H1 (cell line): ENCODE data around the gene DCUN1D3. TPM values are rescaled to one million over a fixed set of nuclear protein-coding genes. Genes with fewer than 3 reads are reported as not detected.
A peak's percentile ranks its signal among the peaks of the same experiment; 100 is the strongest.

Experiments
- CTCF ChIA-PET: fragments of 300-600 bp; sonication (Branson Sonifier 250); formaldehyde crosslinking; loops from one replicate; lab custom pipeline; 2021; ENCODE audit not compliant: partially characterized antibody; lab: Charles Lee
- POLR2A ChIA-PET: fragments of 300-600 bp; sonication (Branson Sonifier 250); formaldehyde crosslinking; loops from one replicate; lab custom pipeline; 2021; ENCODE audit warnings: inconsistent platforms; ENCODE audit not compliant: partially characterized antibody; lab: Charles Lee
- DNase-seq, 2 experiments: peaks; one replicate each; pipeline versions ENCODE4 v3.0.0 to v3.0.0-alpha.2; 2010 to 2022; ENCODE audit warnings: low spot score in 2 of 2, low read depth in 1 of 2, mixed read lengths in 1 of 2
- FAIRE-seq: peaks from 2 replicates; lab custom pipeline; 2011; peaks lifted over from hg19 to GRCh38; lab: Jason Lieb, UNC
- H2AFZ ChIP-seq: 2 replicates; pipeline ENCODE4 v1.8.1; 2012; ENCODE audit warnings: low read length, inconsistent platforms
- H2AK5ac ChIP-seq: 2 replicates; pipeline ENCODE4 v1.6.1; 2013; ENCODE audit warnings: low read depth, low read length
- H2BK120ac ChIP-seq: replicated peaks from 2 replicates; pipeline ENCODE3; 2013; ENCODE audit warnings: low read depth, low read length, inconsistent platforms
- H2BK12ac ChIP-seq: 2 replicates; pipeline ENCODE4 v1.6.1; 2013; ENCODE audit warnings: low read depth, low read length
- H2BK15ac ChIP-seq: 2 replicates; pipeline ENCODE4 v1.6.1; 2013; ENCODE audit warnings: low read length
- H2BK20ac ChIP-seq: 2 replicates; pipeline ENCODE4 v1.6.1; 2013; ENCODE audit warnings: low read length
- H2BK5ac ChIP-seq: 2 replicates; pipeline ENCODE4 v1.6.1; 2013; ENCODE audit warnings: low read depth, low read length
- H3K14ac ChIP-seq: 2 replicates; pipeline ENCODE4 v1.6.1; 2013; ENCODE audit warnings: inconsistent platforms; ENCODE audit not compliant: insufficient read length
- H3K18ac ChIP-seq: 2 replicates; pipeline ENCODE4 v1.6.1; 2013; ENCODE audit warnings: low read length; ENCODE audit errors: extremely low read depth
- H3K23ac ChIP-seq: 2 replicates; pipeline ENCODE4 v1.6.1; 2013; ENCODE audit warnings: inconsistent platforms; ENCODE audit not compliant: insufficient read length
- H3K23me2 ChIP-seq: 2 replicates; pipeline ENCODE4 v1.6.1; 2013; ENCODE audit warnings: low read depth, low read length
- H3K27ac ChIP-seq: 2 replicates; pipeline ENCODE4 v1.6.1; 2011; ENCODE audit warnings: low read depth, low read length, inconsistent platforms
- H3K27me3 ChIP-seq, 4 experiments: replicated peaks in 1 of 4; 1 replicate in 1 of 4; 2 replicates in 3 of 4; pipeline versions ENCODE4 v1.6.1 to v1.8.1; 2011 to 2013; ENCODE audit warnings: low read length in 3 of 4, mild to moderate bottlenecking in 3 of 4, inconsistent platforms in 2 of 4, mixed read lengths in 2 of 4, moderate library complexity in 1 of 4; ENCODE audit not compliant: control insufficient read depth in 3 of 4, insufficient read depth in 3 of 4; ENCODE audit errors: extremely low read depth in 1 of 4
- H3K36me3 ChIP-seq, 4 experiments: 2 replicates each; pipeline versions ENCODE4 v1.6.1 to v1.8.1; 2011 to 2013; ENCODE audit warnings: mild to moderate bottlenecking in 4 of 4, low read length in 3 of 4, moderate library complexity in 2 of 4, control low read depth in 1 of 4, inconsistent platforms in 1 of 4; ENCODE audit not compliant: insufficient read depth in 4 of 4, control insufficient read depth in 2 of 4
- H3K4ac ChIP-seq: replicated peaks from 2 replicates; pipeline ENCODE3; 2013; ENCODE audit warnings: low read length, low read depth, mixed read lengths, inconsistent platforms; ENCODE audit not compliant: insufficient read length
- H3K4me1 ChIP-seq, 4 experiments: replicated peaks in 1 of 4; 1 replicate in 1 of 4; 2 replicates in 3 of 4; pipeline versions ENCODE4 v1.6.1 to v1.8.1; 2011 to 2013; ENCODE audit warnings: low read length in 3 of 4, inconsistent platforms in 2 of 4, mixed read lengths in 1 of 4; ENCODE audit not compliant: insufficient read depth in 4 of 4, control insufficient read depth in 3 of 4
- H3K4me2 ChIP-seq, 2 experiments: 2 replicates each; pipeline versions ENCODE4 v1.6.1 to v1.8.1; 2011 to 2013; ENCODE audit warnings: low read depth in 2 of 2, low read length in 2 of 2, control low read depth in 1 of 2, inconsistent platforms in 1 of 2, mild to moderate bottlenecking in 1 of 2; ENCODE audit not compliant: insufficient read depth in 1 of 2
- H3K4me3 ChIP-seq, 4 experiments: fragments of 200-600, 300-600 bp in 1 of 4; sonication (generic), shearing (Covaris generic), sonication (Bioruptor Twin) in 1 of 4; 2 replicates each; pipeline versions ENCODE4 v1.5.1 to v1.8.1; 2011 to 2016; ENCODE audit warnings: low read length in 4 of 4, low read depth in 3 of 4, control low read depth in 2 of 4, inconsistent platforms in 2 of 4, mild to moderate bottlenecking in 2 of 4, mixed read lengths in 1 of 4, moderate library complexity in 1 of 4; ENCODE audit not compliant: insufficient read depth in 2 of 4; ENCODE audit errors: extremely low read depth in 1 of 4
- H3K56ac ChIP-seq: replicated peaks from 2 replicates; pipeline ENCODE3; 2013; ENCODE audit warnings: low read depth, mild to moderate bottlenecking, mixed read lengths, low read length, inconsistent platforms; ENCODE audit not compliant: insufficient read length
- H3K79me1 ChIP-seq: 2 replicates; pipeline ENCODE4 v1.6.1; 2013; ENCODE audit warnings: low read depth, low read length, control low read depth
- H3K79me2 ChIP-seq, 2 experiments: 2 replicates each; pipeline versions ENCODE4 v1.6.1 to v1.8.1; 2012 to 2013; ENCODE audit warnings: low read length in 2 of 2, mild to moderate bottlenecking in 2 of 2, inconsistent platforms in 1 of 2; ENCODE audit not compliant: insufficient read depth in 2 of 2, control insufficient read depth in 1 of 2
- H3K9ac ChIP-seq, 4 experiments: replicated peaks in 1 of 4; 1 replicate in 1 of 4; 2 replicates in 3 of 4; pipeline versions ENCODE4 v1.6.1 to v1.8.1; 2011 to 2013; ENCODE audit warnings: low read depth in 3 of 4, low read length in 3 of 4, control low read depth in 2 of 4, mild to moderate bottlenecking in 2 of 4, moderate library complexity in 2 of 4, inconsistent platforms in 1 of 4; ENCODE audit errors: extremely low read depth in 1 of 4
- H3K9me3 ChIP-seq, 2 experiments: 2 replicates each; pipeline versions ENCODE4 v1.6.1 to v1.8.1; 2012 to 2013; ENCODE audit warnings: mild to moderate bottlenecking in 2 of 2, moderate library complexity in 2 of 2, control low read depth in 1 of 2, inconsistent platforms in 1 of 2, low read depth in 1 of 2, low read length in 1 of 2, mixed read lengths in 1 of 2; ENCODE audit not compliant: insufficient read depth in 2 of 2
- H4K20me1 ChIP-seq, 2 experiments: replicated peaks in 1 of 2; 2 replicates each; pipeline versions ENCODE3 to v1.8.1; 2011 to 2013; ENCODE audit warnings: inconsistent platforms in 2 of 2, low read length in 2 of 2, mild to moderate bottlenecking in 1 of 2; ENCODE audit not compliant: insufficient read depth in 2 of 2, control insufficient read depth in 1 of 2
- H4K5ac ChIP-seq: 2 replicates; pipeline ENCODE4 v1.6.1; 2013; ENCODE audit warnings: low read length, low read depth, mixed read lengths, inconsistent platforms; ENCODE audit not compliant: insufficient read length
- H4K8ac ChIP-seq: 2 replicates; pipeline ENCODE4 v1.8.0; 2013; ENCODE audit warnings: mild to moderate bottlenecking, moderate library complexity, low read length, inconsistent platforms; ENCODE audit not compliant: insufficient read depth; ENCODE audit errors: extremely low read depth
- H4K91ac ChIP-seq: replicated peaks from 2 replicates; pipeline ENCODE3; 2013; ENCODE audit warnings: low read length, mixed read lengths, inconsistent platforms; ENCODE audit not compliant: insufficient read length
- ATF3 ChIP-seq: IDR thresholded peaks from 2 replicates; pipeline ENCODE4 v1.6.1; 2011; ENCODE audit warnings: low read depth, mild to moderate bottlenecking, low read length; ENCODE audit not compliant: insufficient read depth
- BCL11A ChIP-seq, 2 experiments: IDR thresholded peaks; one replicate each; pipeline ENCODE4 v1.6.1; 2011; ENCODE audit warnings: low read depth in 2 of 2, low read length in 2 of 2, mild to moderate bottlenecking in 2 of 2
- CBX5 ChIP-seq: fragments of 300-800, 300-1000 bp; sonication (generic); IDR thresholded peaks from 2 replicates; pipeline ENCODE4 v1.7.1; 2016; ENCODE audit warnings: antibody characterized with exemption, low read length, low read depth
- CHD1 ChIP-seq: IDR thresholded peaks from 2 replicates; pipeline ENCODE4 v1.6.1; 2012; ENCODE audit warnings: low read depth, low read length, improper control_type of control experiment
- CREB1 ChIP-seq: IDR thresholded peaks from 2 replicates; pipeline ENCODE4 v1.6.1; 2012; ENCODE audit warnings: inconsistent platforms
- GTF2F1 ChIP-seq: IDR thresholded peaks from 2 replicates; pipeline ENCODE4 v1.6.1; 2012; ENCODE audit warnings: low read depth, low read length, improper control_type of control experiment, borderline replicate concordance
- MAFK ChIP-seq: IDR thresholded peaks from 2 replicates; pipeline ENCODE4 v1.6.1; 2012; ENCODE audit warnings: low read depth, mild to moderate bottlenecking, improper control_type of control experiment, low read length
- MAX ChIP-seq: IDR thresholded peaks from 2 replicates; pipeline ENCODE4 v1.6.1; 2012; ENCODE audit warnings: inconsistent platforms
- POU5F1 ChIP-seq: IDR thresholded peaks from 2 replicates; pipeline ENCODE4 v1.6.1; 2011; ENCODE audit warnings: low read depth, mild to moderate bottlenecking, low read length, moderate library complexity
- RNF2 ChIP-seq: fragments of 200-900, 300-1000 bp; sonication (generic); IDR thresholded peaks from 2 replicates; pipeline ENCODE4 v1.7.1; 2016; ENCODE audit warnings: borderline replicate concordance, low read depth, mild to moderate bottlenecking, antibody characterized with exemption, low read length; ENCODE audit not compliant: poor library complexity, severe bottlenecking; ENCODE audit errors: missing control alignments
- SP1 ChIP-seq: IDR thresholded peaks from 2 replicates; pipeline ENCODE4 v1.6.1; 2011; ENCODE audit warnings: low read depth, low read length
- SP4 ChIP-seq: IDR thresholded peaks from 2 replicates; pipeline ENCODE4 v1.6.1; 2012; ENCODE audit warnings: low read length, inconsistent platforms
- TAF1 ChIP-seq: IDR thresholded peaks from 2 replicates; pipeline ENCODE4 v1.6.1; 2011; ENCODE audit warnings: mild to moderate bottlenecking, low read depth, low read length
- TEAD4 ChIP-seq: IDR thresholded peaks from 2 replicates; pipeline ENCODE4 v1.6.1; 2012; ENCODE audit warnings: low read depth, low read length, inconsistent platforms, mixed read lengths
- WGBS, 2 experiments: shearing (Covaris generic) in 1 of 2; methylation state at CpG; one replicate each; pipeline versions ENCODE4 v1.1.6 to v1.1.7; 2013 to 2015; ENCODE audit warnings: low lambda C conversion rate in 2 of 2, mixed read lengths in 2 of 2, inconsistent platforms in 1 of 2, low coverage in 1 of 2, missing lambda C conversion rate in 1 of 2; ENCODE audit not compliant: insufficient replicate concordance in 2 of 2, insufficient coverage in 1 of 2, insufficient read length in 1 of 2; ENCODE audit errors: extremely low coverage in 1 of 2, missing lambda C conversion rate in 1 of 2; 5-methylcytosine and 5-hydroxymethylcytosine counted together
- polyA plus RNA-seq, 7 experiments: library from polyadenylated mRNA; depleted of rRNA in 3 of 7; stranded (reverse) in 5 of 7; unstranded in 2 of 7; fragments of >200 nt in 5 of 7; fragments of 200-250 nt in 2 of 7; gene quantifications; 1 replicate in 5 of 7; 2 replicates in 1 of 7; 4 replicates in 1 of 7; pipeline versions ENCODE4 v1.2.1 to v1.2.3, GENCODE V29; 2011 to 2013; ENCODE audit warnings: missing spikeins in 2 of 7, mixed read lengths in 2 of 7
- total RNA-seq: library from RNA; stranded (reverse); fragmentation: NEBNext Ultra II Directional; extraction: Animal tissue kit (Norgen Biotek cat#: 25700); gene quantifications from 2 replicates; pipeline ENCODE4 v1.2.1, GENCODE V29; 2021

The DCUN1D3 gene
- total and polyA plus RNA-seq, 2 of the 8 experiments (the other 6 are each of a cell fraction or from before 2014, with no cell fraction given) = 3.5 to 18.2 TPM

- Histone ChIP-seq H3K9ac (no peak overlapping the region), H3K79me2 (peaks cover 2 to 24% of the 10 kb centered on the region in 2 experiments; a peak in 2 of 4 replicates), H3K4me3 (no peak overlapping the region), H2BK5ac (peak overlapping the region; percentile 75), H4K5ac (no peak overlapping the region), H3K27ac (no peak overlapping the region; the same call in 1 of the 2 replicates), H3K4me1 (peaks cover 0 to 6% (median 3%) of the 10 kb centered on the region in 4 experiments; a peak in 3 of 7 replicates), H2AFZ (no peak overlapping the region), H3K56ac (no peak overlapping the region), H2BK20ac (no peak overlapping the region), H2BK12ac (no peak overlapping the region), H3K4ac (no peak overlapping the region), H3K4me2 (no peak overlapping the region), H3K79me1 (peaks cover 4% of the 10 kb centered on the region; the same call in 1 of the 2 replicates), H2BK15ac (no peak overlapping the region), H4K91ac (peak overlapping the region; percentile 1), H3K27me3 (no peaks in the 10 kb centered on the region), H2AK5ac (no peak overlapping the region), H3K14ac (no peak overlapping the region), H2BK120ac (no peak overlapping the region), H3K18ac (no peak overlapping the region), H3K36me3 (peaks cover 0 to 13% (median 2%) of the 10 kb centered on the region in 4 experiments; a peak in 5 of 8 replicates), H4K8ac (no peak overlapping the region; the same call in 1 of the 2 replicates), H4K20me1 (peaks cover 0 to 1% of the 10 kb centered on the region in 2 experiments), H3K9me3 (no peaks in the 10 kb centered on the region), H3K23me2 (no peaks in the 10 kb centered on the region), H3K23ac (no peak overlapping the region)
- POLR2A ChIA-PET = no interaction called here
- no peak for DNase-seq
- CTCF ChIA-PET = no interaction called here
- WGBS, 2 experiments = 85% methylated on average over 4 of the region's 4 CpGs; no CpG with 5 or more reads in 1 of the 2 experiments
- no peak for FAIRE-seq
- no peak for TF ChIP-seq MAFK
- TF ChIP-seq SP4 = no peak
- TF ChIP-seq CBX5 = no peak
- no peak for TF ChIP-seq CHD1
- no peak for TF ChIP-seq MAX
- TF ChIP-seq POU5F1 = no peak
- no peak for TF ChIP-seq SP1
- TF ChIP-seq RNF2 = no peak
- no peak for TF ChIP-seq CREB1
- TF ChIP-seq TAF1 = no peak
- TF ChIP-seq ATF3 = no peak
- no peak for TF ChIP-seq BCL11A (IDR thresholded peaks at IDR 0.05; ENCODE audit: low read depth in 2 of 2, low read length in 2 of 2)
- TF ChIP-seq GTF2F1 = no peak
- TF ChIP-seq TEAD4 = no peak
Measured at GRCh38 chr16:20859699-20860098, 40.5 kb downstream of the DCUN1D3 start.
